Liver (tissue), 3 donors: Measurements from ENCODE around the gene CNRIP1.

ENCODE experiments used
- EGR1 ChIP-seq, 2 donors: IDR thresholded peaks; 2 replicates each; pipeline ENCODE4 v1.6.1; 2016 to 2018; ENCODE audit warnings: antibody characterized with exemption in 2 of 2, low read depth in 2 of 2
- GABPA ChIP-seq, 2 donors: IDR thresholded peaks in 1 of 2; conservative IDR thresholded peaks in 1 of 2; 2 replicates each; pipeline ENCODE4 v1.6.1; 2016; ENCODE audit warnings: antibody characterized with exemption in 2 of 2, mild to moderate bottlenecking in 1 of 2, moderate library complexity in 1 of 2
- HNF4G ChIP-seq: IDR thresholded peaks from 2 replicates; pipeline ENCODE4 v1.6.1; 2016; ENCODE audit warnings: antibody characterized with exemption
- RAD21 ChIP-seq, 2 donors: IDR thresholded peaks; 2 replicates each; pipeline ENCODE4 v1.6.1; 2016; ENCODE audit warnings: antibody characterized with exemption in 2 of 2, mild to moderate bottlenecking in 2 of 2
- TAF1 ChIP-seq: conservative IDR thresholded peaks from 2 replicates; pipeline ENCODE4 v1.6.1; 2016; ENCODE audit warnings: antibody characterized with exemption, mild to moderate bottlenecking
- YY1 ChIP-seq: IDR thresholded peaks from 2 replicates; pipeline ENCODE4 v1.6.1; 2016; ENCODE audit warnings: antibody characterized with exemption, mild to moderate bottlenecking
- TF ChIP-seq, protein P1 (sequence below): fragments of 150-350 bp; IDR thresholded peaks from 2 replicates; pipeline ENCODE4 v1.5.1; 2017; ENCODE audit warnings: improper control_type of control experiment, low read depth, low read length; ENCODE audit not compliant: missing input control
- TF ChIP-seq, protein P2 (sequence below): IDR thresholded peaks from 2 replicates; pipeline ENCODE4 v1.6.1; 2016; ENCODE audit warnings: antibody characterized with exemption, mild to moderate bottlenecking
- TF ChIP-seq, protein P3 (sequence below): IDR thresholded peaks from 2 replicates; pipeline ENCODE4 v1.6.1; 2016; ENCODE audit warnings: antibody characterized with exemption
- donor health status: healthy.
- donor health status: healthy.

DNA sequence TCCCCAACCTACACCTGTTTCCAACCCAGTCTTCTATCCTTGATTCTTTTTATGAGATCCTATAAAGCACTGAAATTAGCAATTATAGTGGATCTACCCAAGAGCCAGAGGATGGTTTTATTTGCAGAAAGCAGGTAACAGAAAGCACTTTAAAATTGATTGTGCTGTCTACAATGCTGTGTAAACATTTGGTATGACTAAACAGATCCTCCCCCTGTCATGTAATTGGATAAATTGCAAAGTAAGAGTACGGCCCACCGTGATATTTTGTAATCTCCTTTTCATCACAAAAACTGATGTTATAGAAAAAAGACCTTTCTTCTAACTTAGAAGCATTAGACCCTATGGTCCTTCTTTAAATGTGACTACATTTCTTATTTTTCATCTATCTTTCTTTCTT lies 56.1 kb downstream of the CNRIP1 start:
- TF ChIP-seq, protein P1, sequence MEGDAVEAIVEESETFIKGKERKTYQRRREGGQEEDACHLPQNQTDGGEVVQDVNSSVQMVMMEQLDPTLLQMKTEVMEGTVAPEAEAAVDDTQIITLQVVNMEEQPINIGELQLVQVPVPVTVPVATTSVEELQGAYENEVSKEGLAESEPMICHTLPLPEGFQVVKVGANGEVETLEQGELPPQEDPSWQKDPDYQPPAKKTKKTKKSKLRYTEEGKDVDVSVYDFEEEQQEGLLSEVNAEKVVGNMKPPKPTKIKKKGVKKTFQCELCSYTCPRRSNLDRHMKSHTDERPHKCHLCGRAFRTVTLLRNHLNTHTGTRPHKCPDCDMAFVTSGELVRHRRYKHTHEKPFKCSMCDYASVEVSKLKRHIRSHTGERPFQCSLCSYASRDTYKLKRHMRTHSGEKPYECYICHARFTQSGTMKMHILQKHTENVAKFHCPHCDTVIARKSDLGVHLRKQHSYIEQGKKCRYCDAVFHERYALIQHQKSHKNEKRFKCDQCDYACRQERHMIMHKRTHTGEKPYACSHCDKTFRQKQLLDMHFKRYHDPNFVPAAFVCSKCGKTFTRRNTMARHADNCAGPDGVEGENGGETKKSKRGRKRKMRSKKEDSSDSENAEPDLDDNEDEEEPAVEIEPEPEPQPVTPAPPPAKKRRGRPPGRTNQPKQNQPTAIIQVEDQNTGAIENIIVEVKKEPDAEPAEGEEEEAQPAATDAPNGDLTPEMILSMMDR, result no peak
- TF ChIP-seq, protein P2, sequence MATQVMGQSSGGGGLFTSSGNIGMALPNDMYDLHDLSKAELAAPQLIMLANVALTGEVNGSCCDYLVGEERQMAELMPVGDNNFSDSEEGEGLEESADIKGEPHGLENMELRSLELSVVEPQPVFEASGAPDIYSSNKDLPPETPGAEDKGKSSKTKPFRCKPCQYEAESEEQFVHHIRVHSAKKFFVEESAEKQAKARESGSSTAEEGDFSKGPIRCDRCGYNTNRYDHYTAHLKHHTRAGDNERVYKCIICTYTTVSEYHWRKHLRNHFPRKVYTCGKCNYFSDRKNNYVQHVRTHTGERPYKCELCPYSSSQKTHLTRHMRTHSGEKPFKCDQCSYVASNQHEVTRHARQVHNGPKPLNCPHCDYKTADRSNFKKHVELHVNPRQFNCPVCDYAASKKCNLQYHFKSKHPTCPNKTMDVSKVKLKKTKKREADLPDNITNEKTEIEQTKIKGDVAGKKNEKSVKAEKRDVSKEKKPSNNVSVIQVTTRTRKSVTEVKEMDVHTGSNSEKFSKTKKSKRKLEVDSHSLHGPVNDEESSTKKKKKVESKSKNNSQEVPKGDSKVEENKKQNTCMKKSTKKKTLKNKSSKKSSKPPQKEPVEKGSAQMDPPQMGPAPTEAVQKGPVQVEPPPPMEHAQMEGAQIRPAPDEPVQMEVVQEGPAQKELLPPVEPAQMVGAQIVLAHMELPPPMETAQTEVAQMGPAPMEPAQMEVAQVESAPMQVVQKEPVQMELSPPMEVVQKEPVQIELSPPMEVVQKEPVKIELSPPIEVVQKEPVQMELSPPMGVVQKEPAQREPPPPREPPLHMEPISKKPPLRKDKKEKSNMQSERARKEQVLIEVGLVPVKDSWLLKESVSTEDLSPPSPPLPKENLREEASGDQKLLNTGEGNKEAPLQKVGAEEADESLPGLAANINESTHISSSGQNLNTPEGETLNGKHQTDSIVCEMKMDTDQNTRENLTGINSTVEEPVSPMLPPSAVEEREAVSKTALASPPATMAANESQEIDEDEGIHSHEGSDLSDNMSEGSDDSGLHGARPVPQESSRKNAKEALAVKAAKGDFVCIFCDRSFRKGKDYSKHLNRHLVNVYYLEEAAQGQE, result no peak
- TF ChIP-seq, protein P3, sequence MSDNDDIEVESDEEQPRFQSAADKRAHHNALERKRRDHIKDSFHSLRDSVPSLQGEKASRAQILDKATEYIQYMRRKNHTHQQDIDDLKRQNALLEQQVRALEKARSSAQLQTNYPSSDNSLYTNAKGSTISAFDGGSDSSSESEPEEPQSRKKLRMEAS, result no peak
- no peak for TF ChIP-seq GABPA (IDR thresholded peaks at IDR 0.05 in 1 of 2, conservative IDR thresholded peaks at IDR 0.05 in 1 of 2)
- TF ChIP-seq TAF1, result no peak
- TF ChIP-seq HNF4G, result no peak
- no peak for TF ChIP-seq YY1
- no peak for TF ChIP-seq EGR1 (IDR thresholded peaks at IDR 0.05; ENCODE audit: low read depth in 2 of 2)
- no peak for TF ChIP-seq RAD21 (IDR thresholded peaks at IDR 0.05)
